GM19351 (cell line): Measurements from ENCODE around the gene ST6GALNAC3.

ENCODE experiments used
- ATAC-seq: cut with Tn5 transposase; IDR thresholded peaks from one replicate; pipeline ENCODE4 v1.9.1; 2021; ENCODE audit warnings: mild to moderate bottlenecking, moderate library complexity; ENCODE audit not compliant: unreplicated experiment

Gene ST6GALNAC3

GRCh38 chr1:76669131-76669530 lies 594.6 kb downstream of the ST6GALNAC3 start:
- no peak for ATAC-seq

GRCh38 chr1:76669624-76670315 lies 595.2 kb downstream of the ST6GALNAC3 start:
- ATAC-seq: no peak

GRCh38 chr1:76674689-76675210 lies 600.2 kb downstream of the ST6GALNAC3 start:
- ATAC-seq: no peak

GRCh38 chr1:76677416-76678405 lies 603.2 kb downstream of the ST6GALNAC3 start:
- ATAC-seq: peak; percentile 60

DNA sequence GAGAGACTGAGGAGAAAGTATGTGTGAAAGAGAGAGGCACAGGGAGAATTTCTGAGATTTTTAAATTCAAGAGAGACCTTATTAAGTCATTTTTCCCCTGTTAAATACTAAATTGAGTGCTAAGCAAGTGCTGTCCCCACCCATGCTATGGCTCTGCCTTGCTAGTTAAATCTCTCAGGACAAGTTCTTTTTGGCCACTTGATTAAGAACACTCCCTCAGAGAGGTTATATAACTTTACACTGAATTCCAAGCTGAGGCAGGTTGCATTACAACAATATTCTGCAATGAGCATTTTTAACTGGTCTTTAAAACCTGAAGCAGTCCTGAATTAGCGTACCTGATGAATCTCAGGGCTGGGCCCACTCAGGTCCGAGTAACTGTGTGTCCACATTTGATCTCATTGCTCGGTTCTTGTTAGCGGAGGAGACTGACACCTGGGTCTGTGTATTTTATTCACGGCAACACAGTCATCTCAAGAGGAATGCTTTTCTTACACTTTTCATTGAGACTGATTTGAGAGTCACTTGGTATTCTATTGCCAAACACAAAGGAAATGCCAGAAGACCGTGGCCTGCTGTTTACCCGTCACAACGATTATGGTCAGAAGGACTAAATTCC lies 605.1 kb downstream of the ST6GALNAC3 start:
- no peak for ATAC-seq

DNA sequence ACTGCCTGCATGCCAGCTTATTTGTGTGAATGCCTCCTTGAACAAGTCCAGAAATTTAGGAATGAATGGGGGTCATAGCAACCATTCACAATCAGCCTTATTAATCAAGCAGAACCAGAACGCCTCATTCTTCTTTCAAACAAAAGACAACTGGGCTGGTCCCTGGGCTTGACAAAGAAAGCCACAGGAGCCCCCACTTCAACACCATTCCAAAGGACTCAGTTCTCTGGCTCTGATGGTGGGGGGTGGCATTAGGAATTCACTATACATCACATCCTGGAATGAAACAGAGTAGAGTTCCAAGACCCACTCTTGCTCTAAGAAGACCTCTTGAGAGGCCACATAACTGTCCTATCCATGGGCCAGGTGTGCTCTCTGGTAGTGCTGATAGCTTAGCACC lies 606.1 kb downstream of the ST6GALNAC3 start:
- ATAC-seq: no peak

DNA sequence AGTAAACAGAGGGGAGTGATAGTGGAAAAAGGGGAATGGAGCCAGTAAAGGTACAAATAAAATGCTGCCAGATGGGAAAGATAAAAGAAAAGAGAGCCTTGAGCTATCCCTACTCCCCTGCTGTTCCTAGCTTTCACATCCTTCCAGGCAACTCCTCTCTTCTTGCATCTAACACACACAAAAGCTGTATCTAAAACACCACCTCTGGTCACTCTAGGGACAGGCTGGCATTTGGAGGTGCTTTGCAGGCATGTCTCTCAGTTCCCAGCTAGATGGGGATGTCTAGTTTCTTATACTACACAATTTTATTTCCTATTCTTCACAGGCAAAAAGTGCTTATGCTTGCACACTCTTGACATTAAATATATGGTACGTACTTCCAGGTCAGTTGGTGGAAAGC lies 607.6 kb downstream of the ST6GALNAC3 start:
- no peak for ATAC-seq
